ENCODE data around the gene XPNPEP1.

- TF ChIP-seq CTCF (IDR thresholded peaks at IDR 0.05; ENCODE audit: low read length) (no peak), EZH2 (IDR thresholded peaks at IDR 0.05; ENCODE audit: borderline replicate concordance, low read length) (no peak)
Measured at GRCh38 chr10:109913306-109913892, 9.9 kb downstream of the XPNPEP1 start.

Measured in OCI-LY1 (cell line).